ENCODE data around the gene SCRN2.

- TF ChIP-seq MTA3 (CRISPR knock-in tag; IDR thresholded peaks at IDR 0.05) (no peak), TRIM22 (IDR thresholded peaks at IDR 0.05) (no peak), ZNF138 (CRISPR knock-in tag; IDR thresholded peaks at IDR 0.05; ENCODE audit: low read depth) (no peak), MAZ (IDR thresholded peaks at IDR 0.05; ENCODE audit: borderline replicate concordance, low read depth, low read length) (no peak), MAZ (CRISPR knock-in tag; IDR thresholded peaks at IDR 0.05; ENCODE audit: low read depth) (no peak), U2AF2 (IDR thresholded peaks at IDR 0.05; ENCODE audit: low read depth, low read length) (no peak), POLR2A (IDR thresholded peaks at IDR 0.05; ENCODE audit: insufficient read depth in 1 of 2, low read depth in 2 of 2, low read length in 2 of 2) (no peak), EEA1 (CRISPR knock-in tag; IDR thresholded peaks at IDR 0.05; ENCODE audit: borderline replicate concordance) (no peak), HMGA1 (CRISPR knock-in tag; conservative IDR thresholded peaks at IDR 0.05) (no peak), ATF4 (CRISPR knock-in tag; IDR thresholded peaks at IDR 0.05) (no peak), CTCF (CRISPR knock-in tag; IDR thresholded peaks at IDR 0.05) (no peak), HOXA7 (CRISPR knock-in tag; IDR thresholded peaks at IDR 0.05) (no peak), ZNF276 (CRISPR knock-in tag; IDR thresholded peaks at IDR 0.05; ENCODE audit: low read depth) (no peak), ZNF513 (CRISPR knock-in tag; conservative IDR thresholded peaks at IDR 0.05) (no peak)
Observed at GRCh38 chr17:47806913-47807255, 34.2 kb downstream of the SCRN2 start.

Data from HepG2 (cell line).